SK-N-SH treated with all-trans-retinoic acid at 6 μM for 48 hours (cell line): Measurements from ENCODE around the gene TTBK2.

ENCODE experiments used
- BACH2 ChIP-seq: fragments of 250-450 bp; sonication (Bioruptor Pico); IDR thresholded peaks from 2 replicates; pipeline ENCODE4 v1.9.0; 2021; ENCODE audit warnings: mild to moderate bottlenecking, borderline replicate concordance
- CSDC2 ChIP-seq: fragments of 250-450 bp; sonication (Bioruptor Pico); IDR thresholded peaks from 2 replicates; pipeline ENCODE4 v1.5.0; 2020; ENCODE audit warnings: mild to moderate bottlenecking, moderate library complexity
- PATZ1 ChIP-seq: fragments of 250-450 bp; sonication (Bioruptor Pico); IDR thresholded peaks from 2 replicates; pipeline ENCODE4 v1.8.0; 2020; ENCODE audit warnings: mild to moderate bottlenecking, moderate library complexity, borderline replicate concordance
- POU6F1 ChIP-seq: fragments of 250-450 bp; sonication (Bioruptor Pico); IDR thresholded peaks from 2 replicates; pipeline ENCODE4 v1.8.0; 2021; ENCODE audit warnings: low read depth, mild to moderate bottlenecking, moderate library complexity, borderline replicate concordance
- ZFP3 ChIP-seq: fragments of 250-450 bp; sonication (Bioruptor Pico); IDR thresholded peaks from 2 replicates; pipeline ENCODE4 v1.5.0; 2020; ENCODE audit warnings: mild to moderate bottlenecking, moderate library complexity
- ZNF70 ChIP-seq: fragments of 450-650 bp; formaldehyde crosslinking; IDR thresholded peaks from 2 replicates; pipeline ENCODE4 v1.5.0; 2020; ENCODE audit warnings: mild to moderate bottlenecking, moderate library complexity

- no peak for TF ChIP-seq PATZ1
- TF ChIP-seq BACH2 (CRISPR knock-in tag), result no peak
- TF ChIP-seq POU6F1, result no peak
- TF ChIP-seq CSDC2 (CRISPR knock-in tag), result no peak
- no peak for TF ChIP-seq ZFP3 (CRISPR knock-in tag)
- no peak for TF ChIP-seq ZNF70 (CRISPR knock-in tag)
These were observed 227.6 kb downstream of the TTBK2 start for GRCh38 chr15:42692997-42693396.
